H1 (cell line): ENCODE data around the gene FADD.

Experiments used
- BACH1 ChIP-seq: IDR thresholded peaks from 2 replicates; pipeline ENCODE4 v1.6.1; 2012; ENCODE audit warnings: low read length, improper control_type of control experiment
- BCL11A ChIP-seq, 2 experiments: IDR thresholded peaks; one replicate each; pipeline ENCODE4 v1.6.1; 2011; ENCODE audit warnings: low read depth in 2 of 2, low read length in 2 of 2, mild to moderate bottlenecking in 2 of 2
- EZH2 ChIP-seq: fragments of 200-600 bp; sonication (generic); IDR thresholded peaks from 2 replicates; pipeline ENCODE4 v1.7.1; 2012; ENCODE audit warnings: low read depth, mild to moderate bottlenecking, moderate library complexity, low read length, inconsistent platforms; ENCODE audit not compliant: severe bottlenecking
- JUND ChIP-seq: IDR thresholded peaks from 2 replicates; pipeline ENCODE4 v1.6.1; 2011; ENCODE audit warnings: mild to moderate bottlenecking, improper control_type of control experiment, low read length
- NRF1 ChIP-seq: IDR thresholded peaks from 2 replicates; pipeline ENCODE4 v1.6.1; 2011; ENCODE audit warnings: mild to moderate bottlenecking, low read depth, low read length, improper control_type of control experiment
- PHF8 ChIP-seq: fragments of 200-600 bp; sonication (generic); conservative IDR thresholded peaks from 2 replicates; pipeline ENCODE4 v1.7.1; 2012; ENCODE audit warnings: low read depth, mild to moderate bottlenecking, inconsistent platforms, low read length, moderate library complexity
- POLR2A ChIP-seq, 2 experiments: IDR thresholded peaks; 1 replicate in 1 of 2; 2 replicates in 1 of 2; pipeline ENCODE4 v1.6.1; 2011; ENCODE audit warnings: low read depth in 2 of 2, low read length in 2 of 2, mild to moderate bottlenecking in 2 of 2; ENCODE audit errors: control extremely low read depth in 1 of 2
- POLR2AphosphoS5 ChIP-seq: IDR thresholded peaks from 2 replicates; pipeline ENCODE4 v1.6.1; 2011; ENCODE audit warnings: low read depth, low read length
- RNF2 ChIP-seq: fragments of 200-900, 300-1000 bp; sonication (generic); IDR thresholded peaks from 2 replicates; pipeline ENCODE4 v1.7.1; 2016; ENCODE audit warnings: borderline replicate concordance, low read depth, mild to moderate bottlenecking, antibody characterized with exemption, low read length; ENCODE audit not compliant: poor library complexity, severe bottlenecking; ENCODE audit errors: missing control alignments
- RXRA ChIP-seq: IDR thresholded peaks from 2 replicates; pipeline ENCODE4 v1.6.1; 2011; ENCODE audit warnings: low read depth, mild to moderate bottlenecking, low read length, moderate library complexity; ENCODE audit not compliant: insufficient read depth
- TEAD4 ChIP-seq: IDR thresholded peaks from 2 replicates; pipeline ENCODE4 v1.6.1; 2012; ENCODE audit warnings: low read depth, low read length, inconsistent platforms, mixed read lengths
- TF ChIP-seq, protein P1 (sequence below), 3 experiments: IDR thresholded peaks; 1 replicate in 2 of 3; 2 replicates in 1 of 3; pipeline versions ENCODE4 v1.5.1 to v1.6.1; 2011; ENCODE audit warnings: low read length in 3 of 3, mild to moderate bottlenecking in 3 of 3, inconsistent platforms in 2 of 3, low read depth in 1 of 3, moderate library complexity in 1 of 3; ENCODE audit not compliant: insufficient read depth in 1 of 3; ENCODE audit errors: control extremely low read depth in 1 of 3
- TF ChIP-seq, protein P2 (sequence below): IDR thresholded peaks from 2 replicates; pipeline ENCODE4 v1.6.1; 2012; ENCODE audit warnings: inconsistent platforms
- TF ChIP-seq, protein P3 (sequence below): IDR thresholded peaks from 2 replicates; pipeline ENCODE4 v1.6.1; 2011; ENCODE audit warnings: low read length, improper control_type of control experiment

DNA sequence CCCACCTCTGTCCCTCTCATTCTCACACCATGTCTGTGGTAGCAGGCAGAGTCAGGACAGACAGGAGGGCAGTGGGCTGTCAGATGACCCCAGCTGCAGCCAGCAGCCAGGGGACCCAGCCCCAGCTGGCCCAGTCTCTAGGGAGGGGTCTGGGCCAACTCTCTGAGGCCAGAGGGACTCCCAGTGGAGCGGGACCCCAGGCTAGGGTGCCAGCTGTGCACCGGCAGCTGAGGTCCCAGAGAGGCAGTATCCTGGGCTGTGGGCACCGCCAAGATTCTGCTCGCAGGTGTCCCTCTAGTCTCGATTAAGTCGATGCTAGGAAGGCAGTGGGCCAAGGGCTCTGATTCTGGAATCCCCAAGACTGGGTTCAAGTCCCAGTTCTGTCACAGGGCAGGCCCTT is 16.7 kb upstream of the FADD start:
- TF ChIP-seq POLR2AphosphoS5 = no peak
- TF ChIP-seq, protein P1, sequence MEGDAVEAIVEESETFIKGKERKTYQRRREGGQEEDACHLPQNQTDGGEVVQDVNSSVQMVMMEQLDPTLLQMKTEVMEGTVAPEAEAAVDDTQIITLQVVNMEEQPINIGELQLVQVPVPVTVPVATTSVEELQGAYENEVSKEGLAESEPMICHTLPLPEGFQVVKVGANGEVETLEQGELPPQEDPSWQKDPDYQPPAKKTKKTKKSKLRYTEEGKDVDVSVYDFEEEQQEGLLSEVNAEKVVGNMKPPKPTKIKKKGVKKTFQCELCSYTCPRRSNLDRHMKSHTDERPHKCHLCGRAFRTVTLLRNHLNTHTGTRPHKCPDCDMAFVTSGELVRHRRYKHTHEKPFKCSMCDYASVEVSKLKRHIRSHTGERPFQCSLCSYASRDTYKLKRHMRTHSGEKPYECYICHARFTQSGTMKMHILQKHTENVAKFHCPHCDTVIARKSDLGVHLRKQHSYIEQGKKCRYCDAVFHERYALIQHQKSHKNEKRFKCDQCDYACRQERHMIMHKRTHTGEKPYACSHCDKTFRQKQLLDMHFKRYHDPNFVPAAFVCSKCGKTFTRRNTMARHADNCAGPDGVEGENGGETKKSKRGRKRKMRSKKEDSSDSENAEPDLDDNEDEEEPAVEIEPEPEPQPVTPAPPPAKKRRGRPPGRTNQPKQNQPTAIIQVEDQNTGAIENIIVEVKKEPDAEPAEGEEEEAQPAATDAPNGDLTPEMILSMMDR (IDR thresholded peaks at IDR 0.05; ENCODE audit: control extremely low read depth in 1 of 3, insufficient read depth in 1 of 3, low read depth in 1 of 3, low read length in 3 of 3) = no peak
- TF ChIP-seq PHF8 = no peak
- no peak for TF ChIP-seq EZH2
- no peak for TF ChIP-seq NRF1
- TF ChIP-seq RXRA = no peak
- TF ChIP-seq, protein P2, sequence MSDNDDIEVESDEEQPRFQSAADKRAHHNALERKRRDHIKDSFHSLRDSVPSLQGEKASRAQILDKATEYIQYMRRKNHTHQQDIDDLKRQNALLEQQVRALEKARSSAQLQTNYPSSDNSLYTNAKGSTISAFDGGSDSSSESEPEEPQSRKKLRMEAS = no peak
- no peak for TF ChIP-seq JUND
- TF ChIP-seq BCL11A (IDR thresholded peaks at IDR 0.05; ENCODE audit: low read depth in 2 of 2, low read length in 2 of 2) = no peak
- TF ChIP-seq, protein P3, sequence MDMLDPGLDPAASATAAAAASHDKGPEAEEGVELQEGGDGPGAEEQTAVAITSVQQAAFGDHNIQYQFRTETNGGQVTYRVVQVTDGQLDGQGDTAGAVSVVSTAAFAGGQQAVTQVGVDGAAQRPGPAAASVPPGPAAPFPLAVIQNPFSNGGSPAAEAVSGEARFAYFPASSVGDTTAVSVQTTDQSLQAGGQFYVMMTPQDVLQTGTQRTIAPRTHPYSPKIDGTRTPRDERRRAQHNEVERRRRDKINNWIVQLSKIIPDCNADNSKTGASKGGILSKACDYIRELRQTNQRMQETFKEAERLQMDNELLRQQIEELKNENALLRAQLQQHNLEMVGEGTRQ = no peak
- TF ChIP-seq TEAD4 = no peak
- TF ChIP-seq BACH1 = no peak
- TF ChIP-seq RNF2 = no peak
- no peak for TF ChIP-seq POLR2A (IDR thresholded peaks at IDR 0.05; ENCODE audit: control extremely low read depth in 1 of 2, low read depth in 2 of 2, low read length in 2 of 2)
